Measurements from ENCODE around the gene MYBPHL. TPM values are rescaled to one million over a fixed set of nuclear protein-coding genes. Genes with fewer than 3 reads are reported as not detected.
"Not testable (repeated sequence)": the region's sequence is repeated elsewhere in the genome, so short reads cannot be mapped to it uniquely, and the experiment has no call there.

MYBPHL gene
- polyA plus RNA-seq, 4 donors: 0.16 to 24.1 TPM; not detected in 2

- Histone ChIP-seq H3K4me1 (ENCODE audit: control insufficient read depth in 3 of 3, insufficient read depth in 2 of 3, low read depth in 1 of 3, low read length in 2 of 3) (peaks cover 0 to 2% (median 0%) of the 10 kb centered on the region in 3 donors), H3K27me3 (ENCODE audit: control insufficient read depth in 3 of 3, insufficient read depth in 3 of 3, low read length in 3 of 3) (no peaks in the 10 kb centered on the region), H3K27ac (ENCODE audit: low read depth in 1 of 3, low read length in 2 of 3) (no peak overlapping the region), H3K36me3 (ENCODE audit: control insufficient read depth in 3 of 3, insufficient read depth in 2 of 3, low read depth in 1 of 3, low read length in 3 of 3) (peaks cover 5 to 60% (median 9%) of the 10 kb centered on the region in 3 donors), H3K4me3 (ENCODE audit: low read depth in 1 of 3, low read length in 3 of 3) (no peak overlapping the region), H3K9me3 (ENCODE audit: control insufficient read depth in 2 of 2, insufficient read depth in 1 of 2, low read depth in 1 of 2, low read length in 1 of 2) (no peaks in the 10 kb centered on the region)
- FAIRE-seq: no peak
- no peak for DNase-seq
- 95 to 100% (median 97%) methylated on average over 1 of the region's 1 CpG for WGBS, 3 donors
Observed at GRCh38 chr1:109316506-109316905, 9.7 kb upstream of the MYBPHL start.

DNA sequence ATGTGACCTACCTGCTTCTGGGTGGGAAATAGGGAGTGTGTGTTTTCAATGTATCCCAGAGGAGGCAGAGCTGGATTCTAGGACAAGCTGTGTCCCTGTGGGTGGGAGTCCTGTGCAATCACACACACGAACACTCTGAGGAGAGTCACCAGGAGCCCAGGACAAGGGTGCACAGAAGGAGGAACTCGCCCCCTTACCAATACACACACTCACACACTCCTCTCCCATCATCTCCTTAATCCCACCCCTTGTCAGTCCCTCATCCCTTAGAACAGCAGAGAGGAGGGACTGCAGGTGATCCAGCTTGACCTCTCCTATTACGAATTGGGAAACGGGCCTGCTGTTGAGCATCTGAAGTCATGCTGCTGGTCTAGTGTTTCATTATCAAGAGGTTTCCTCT is 8.5 kb upstream of the MYBPHL start:
- H3K27me3 ChIP-seq (ENCODE audit: control insufficient read depth in 3 of 3, insufficient read depth in 3 of 3, low read length in 3 of 3): no peaks in the 10 kb centered on the region
- FAIRE-seq (no peak), DNase-seq (no peak)
- 83 to 93% (median 86%) methylated on average over 4 of the region's 4 CpGs for WGBS, 3 donors
- peaks cover 5 to 59% (median 7%) of the 10 kb centered on the region in 3 donors for H3K36me3 ChIP-seq (ENCODE audit: control insufficient read depth in 3 of 3, insufficient read depth in 2 of 3, low read depth in 1 of 3, low read length in 3 of 3)
- H3K4me3 ChIP-seq (ENCODE audit: low read depth in 1 of 3, low read length in 3 of 3): no peak overlapping the region
- no peaks in the 10 kb centered on the region for H3K9me3 ChIP-seq (ENCODE audit: control insufficient read depth in 2 of 2, insufficient read depth in 1 of 2, low read depth in 1 of 2, low read length in 1 of 2)
- H3K27ac ChIP-seq (ENCODE audit: low read depth in 1 of 3, low read length in 2 of 3): no peak overlapping the region
- H3K4me1 ChIP-seq (ENCODE audit: control insufficient read depth in 3 of 3, insufficient read depth in 2 of 3, low read depth in 1 of 3, low read length in 2 of 3): peaks cover 0 to 2% (median 0%) of the 10 kb centered on the region in 3 donors

DNA sequence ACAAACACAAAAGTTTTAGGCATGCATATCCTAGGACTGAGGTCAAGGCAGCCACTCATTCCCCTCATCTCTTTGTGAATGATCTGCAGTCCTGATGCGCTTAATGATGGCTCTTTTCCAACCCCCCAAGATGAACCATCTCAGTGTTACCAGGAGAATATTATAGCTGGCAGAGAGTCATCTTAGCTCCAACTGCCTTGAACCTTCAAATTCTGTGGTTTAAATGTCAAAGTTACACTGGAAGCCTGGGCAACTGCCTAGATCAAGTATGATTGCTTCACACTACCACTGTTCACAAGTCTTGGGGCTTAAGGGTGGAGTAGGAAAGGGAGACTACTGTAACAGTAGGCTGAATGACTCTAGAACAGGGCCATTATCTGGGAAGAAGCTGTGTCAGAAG is 8.0 kb upstream of the MYBPHL start:
- DNase-seq (no peak), FAIRE-seq (no peak)
- no peak overlapping the region for H3K27ac ChIP-seq (ENCODE audit: low read depth in 1 of 3, low read length in 2 of 3)
- H3K27me3 ChIP-seq (ENCODE audit: control insufficient read depth in 3 of 3, insufficient read depth in 3 of 3, low read length in 3 of 3): no peaks in the 10 kb centered on the region
- peaks cover 0 to 2% (median 1%) of the 10 kb centered on the region in 3 donors for H3K4me1 ChIP-seq (ENCODE audit: control insufficient read depth in 3 of 3, insufficient read depth in 2 of 3, low read depth in 1 of 3, low read length in 2 of 3)
- H3K36me3 ChIP-seq (ENCODE audit: control insufficient read depth in 3 of 3, insufficient read depth in 2 of 3, low read depth in 1 of 3, low read length in 3 of 3): peaks cover 5 to 58% (median 7%) of the 10 kb centered on the region in 3 donors
- WGBS, 3 donors: 98 to 100% (median 100%) methylated on average over 1 of the region's 1 CpG
- H3K4me3 ChIP-seq (ENCODE audit: low read depth in 1 of 3, low read length in 3 of 3): no peak overlapping the region
- H3K9me3 ChIP-seq (ENCODE audit: control insufficient read depth in 2 of 2, insufficient read depth in 1 of 2, low read depth in 1 of 2, low read length in 1 of 2): no peaks in the 10 kb centered on the region

- H3K4me1 ChIP-seq (ENCODE audit: control insufficient read depth in 3 of 3, insufficient read depth in 2 of 3, low read depth in 1 of 3, low read length in 2 of 3): peaks cover 0 to 12% (median 2%) of the 10 kb centered on the region in 3 donors
- peaks cover 5 to 44% (median 7%) of the 10 kb centered on the region in 3 donors for H3K36me3 ChIP-seq (ENCODE audit: control insufficient read depth in 3 of 3, insufficient read depth in 2 of 3, low read depth in 1 of 3, low read length in 3 of 3)
- DNase-seq (peak in 1 of 2 donors; percentile 78), FAIRE-seq (no peak)
- no peaks in the 10 kb centered on the region for H3K27me3 ChIP-seq (ENCODE audit: control insufficient read depth in 3 of 3, insufficient read depth in 3 of 3, low read length in 3 of 3)
- H3K4me3 ChIP-seq (ENCODE audit: low read depth in 1 of 3, low read length in 3 of 3): no peak overlapping the region
- H3K27ac ChIP-seq (ENCODE audit: low read depth in 1 of 3, low read length in 2 of 3): no peak overlapping the region
- H3K9me3 ChIP-seq (ENCODE audit: control insufficient read depth in 2 of 2, insufficient read depth in 1 of 2, low read depth in 1 of 2, low read length in 1 of 2): no peaks in the 10 kb centered on the region
- WGBS, 3 donors: 28 to 67% (median 53%) methylated on average over 12 of the region's 12 CpGs
Observed at GRCh38 chr1:109312978-109313775, 6.4 kb upstream of the MYBPHL start.

- Histone ChIP-seq H3K36me3 (ENCODE audit: control insufficient read depth in 3 of 3, insufficient read depth in 2 of 3, low read depth in 1 of 3, low read length in 3 of 3) (peaks cover 5 to 36% (median 5%) of the 10 kb centered on the region in 3 donors), H3K4me3 (ENCODE audit: low read depth in 1 of 3, low read length in 3 of 3) (no peak overlapping the region), H3K27me3 (ENCODE audit: control insufficient read depth in 3 of 3, insufficient read depth in 3 of 3, low read length in 3 of 3) (no peaks in the 10 kb centered on the region), H3K9me3 (ENCODE audit: control insufficient read depth in 2 of 2, insufficient read depth in 1 of 2, low read depth in 1 of 2, low read length in 1 of 2) (no peaks in the 10 kb centered on the region), H3K27ac (ENCODE audit: low read depth in 1 of 3, low read length in 2 of 3) (no peak overlapping the region), H3K4me1 (ENCODE audit: control insufficient read depth in 3 of 3, insufficient read depth in 2 of 3, low read depth in 1 of 3, low read length in 2 of 3) (peaks cover 0 to 18% (median 4%) of the 10 kb centered on the region in 3 donors)
- DNase-seq (no peak), FAIRE-seq (no peak)
- WGBS, 3 donors: 83 to 97% (median 90%) methylated on average over 2 of the region's 2 CpGs
Observed at GRCh38 chr1:109312246-109312645, 5.4 kb upstream of the MYBPHL start.

DNA sequence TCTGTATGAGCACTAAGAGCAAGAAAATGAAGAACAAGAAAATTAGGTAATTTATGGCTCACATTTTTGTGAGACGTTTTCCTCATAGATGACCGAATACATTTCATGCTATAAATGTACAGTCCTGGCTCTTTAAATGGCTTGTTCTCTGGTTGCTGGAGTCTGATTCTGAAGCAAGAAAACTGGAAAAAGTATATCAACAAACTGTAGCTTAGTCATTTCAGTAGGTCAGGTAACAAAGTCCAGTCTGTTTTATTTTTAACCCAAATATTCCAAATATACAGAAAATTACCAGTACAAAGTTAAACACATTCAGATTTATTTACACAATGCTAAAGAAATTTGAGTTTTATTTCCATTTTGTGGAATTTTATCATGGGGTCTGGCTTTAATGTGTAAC is 2.5 kb upstream of the MYBPHL start:
- Histone ChIP-seq H3K9me3 (ENCODE audit: control insufficient read depth in 2 of 2, insufficient read depth in 1 of 2, low read depth in 1 of 2, low read length in 1 of 2) (no peaks in the 10 kb centered on the region), H3K27ac (ENCODE audit: low read depth in 1 of 3, low read length in 2 of 3) (peak overlapping the region in 1 of 3 donors; percentile 25), H3K4me1 (ENCODE audit: control insufficient read depth in 3 of 3, insufficient read depth in 2 of 3, low read depth in 1 of 3, low read length in 2 of 3) (peaks cover 4 to 39% (median 4%) of the 10 kb centered on the region in 3 donors), H3K4me3 (ENCODE audit: low read depth in 1 of 3, low read length in 3 of 3) (no peak overlapping the region), H3K36me3 (ENCODE audit: control insufficient read depth in 3 of 3, insufficient read depth in 2 of 3, low read depth in 1 of 3, low read length in 3 of 3) (peaks cover 2 to 17% (median 5%) of the 10 kb centered on the region in 3 donors), H3K27me3 (ENCODE audit: control insufficient read depth in 3 of 3, insufficient read depth in 3 of 3, low read length in 3 of 3) (no peaks in the 10 kb centered on the region)
- DNase-seq: peak in 1 of 2 donors; percentile 30
- WGBS, 3 donors: 63 to 74% (median 73%) methylated on average over 2 of the region's 2 CpGs
- FAIRE-seq: no peak

DNA sequence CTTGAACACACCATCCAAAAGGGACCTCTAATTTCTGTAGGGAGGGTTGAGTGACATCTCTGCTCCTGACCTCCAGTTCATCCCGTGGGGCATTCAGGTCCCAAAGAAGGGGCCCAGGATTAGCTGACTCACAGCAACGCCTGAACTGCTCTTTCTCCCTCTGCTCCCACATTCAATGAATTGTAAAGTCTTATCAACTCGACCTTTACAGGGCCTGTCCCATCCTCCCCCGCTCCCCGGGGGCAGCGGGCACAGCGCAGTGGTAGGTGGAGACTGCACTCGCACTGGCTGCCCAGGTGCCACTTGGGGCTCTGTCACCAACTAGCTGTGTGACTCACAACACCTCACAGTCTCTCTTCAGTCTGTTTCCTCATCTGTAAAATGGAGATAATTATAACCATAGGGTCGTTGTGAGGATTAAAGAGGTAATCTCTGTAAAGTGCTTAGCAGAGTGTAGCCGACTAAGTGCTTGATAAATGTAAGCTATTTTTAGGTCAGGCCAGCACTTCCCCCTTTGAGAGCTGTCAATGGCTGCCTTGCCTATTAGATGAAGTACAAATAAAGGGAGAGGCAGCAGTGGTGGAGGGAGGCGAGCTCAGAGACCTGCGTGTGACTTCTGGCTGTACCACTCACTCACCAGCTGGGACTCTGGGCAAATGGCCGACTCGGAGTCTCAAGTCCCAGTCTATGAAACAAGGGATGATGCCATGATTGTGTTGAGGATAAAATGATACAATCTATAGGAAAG is 637 bp upstream of the MYBPHL start:
- H3K27ac ChIP-seq (ENCODE audit: low read depth in 1 of 3, low read length in 2 of 3): peak overlapping the region in 2 of 3 donors; percentile 48 to 61

DNA sequence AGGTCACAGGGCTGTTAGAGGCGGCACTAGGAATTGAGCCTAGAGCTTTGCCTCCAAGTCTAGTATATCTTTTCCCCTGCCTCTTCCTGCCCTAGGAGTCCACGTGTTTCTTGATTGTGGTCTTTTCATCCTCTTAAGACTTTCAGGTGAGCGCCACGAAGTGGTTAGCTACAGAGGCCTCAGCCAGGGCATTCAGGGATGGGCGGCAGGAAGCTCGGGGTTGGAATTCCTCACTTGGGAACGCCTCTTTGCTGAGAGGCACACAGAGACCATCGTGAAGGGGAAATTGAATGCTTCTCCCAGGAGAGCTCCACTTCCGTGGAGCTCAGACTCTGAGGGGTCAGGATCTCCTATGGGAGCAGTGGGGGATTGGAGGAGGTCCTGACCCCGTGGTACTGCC is 820 bp downstream of the MYBPHL start:
- peaks cover 0 to 11% (median 0%) of the 10 kb centered on the region in 3 donors for H3K36me3 ChIP-seq (ENCODE audit: control insufficient read depth in 3 of 3, insufficient read depth in 2 of 3, low read depth in 1 of 3, low read length in 3 of 3)
- FAIRE-seq; H3K4me3 ChIP-seq (ENCODE audit: low read depth in 1 of 3, low read length in 3 of 3); H3K9me3 ChIP-seq (ENCODE audit: control insufficient read depth in 2 of 2, insufficient read depth in 1 of 2, low read depth in 1 of 2, low read length in 1 of 2); H3K27me3 ChIP-seq (ENCODE audit: control insufficient read depth in 3 of 3, insufficient read depth in 3 of 3, low read length in 3 of 3): not testable (repeated sequence)
- peak overlapping the region in 1 of 3 donors; percentile 61 for H3K27ac ChIP-seq (ENCODE audit: low read depth in 1 of 3, low read length in 2 of 3)
- WGBS, 3 donors: 62 to 79% (median 75%) methylated on average over 9 to 10 of the region's 10 CpGs
- DNase-seq: peak in 1 of 2 donors; percentile 72
- peaks cover 2 to 42% (median 4%) of the 10 kb centered on the region in 3 donors for H3K4me1 ChIP-seq (ENCODE audit: control insufficient read depth in 3 of 3, insufficient read depth in 2 of 3, low read depth in 1 of 3, low read length in 2 of 3)

More for the DNA sequence above, 637 bp upstream of the MYBPHL start:
- Histone ChIP-seq H3K9me3 (ENCODE audit: control insufficient read depth in 2 of 2, insufficient read depth in 1 of 2, low read depth in 1 of 2, low read length in 1 of 2) (no peaks in the 10 kb centered on the region), H3K36me3 (ENCODE audit: control insufficient read depth in 3 of 3, insufficient read depth in 2 of 3, low read depth in 1 of 3, low read length in 3 of 3) (peaks cover 0 to 11% (median 0%) of the 10 kb centered on the region in 3 donors), H3K4me1 (ENCODE audit: control insufficient read depth in 3 of 3, insufficient read depth in 2 of 3, low read depth in 1 of 3, low read length in 2 of 3) (peaks cover 2 to 39% (median 4%) of the 10 kb centered on the region in 3 donors), H3K4me3 (ENCODE audit: low read depth in 1 of 3, low read length in 3 of 3) (no peak overlapping the region), H3K27me3 (ENCODE audit: control insufficient read depth in 3 of 3, insufficient read depth in 3 of 3, low read length in 3 of 3) (no peaks in the 10 kb centered on the region)
- FAIRE-seq (no peak), DNase-seq (peak; percentile 78 to 79)
- 22 to 51% (median 24%) methylated on average over 14 of the region's 14 CpGs for WGBS, 3 donors

Measured in small intestine (tissue), 7 donors.